Thyroid gland (tissue), 4 donors: ENCODE data around the gene ASIP.

Experiments
- POLR2A ChIP-seq, 2 donors: fragments of 450-650 bp; IDR thresholded peaks; one replicate each; pipeline ENCODE4 v1.6.1; 2017; ENCODE audit warnings: antibody characterized with exemption in 2 of 2, mild to moderate bottlenecking in 2 of 2, moderate library complexity in 1 of 2
- TF ChIP-seq, protein P1 (sequence below), 6 experiments: fragments of 200-600 bp in 3 of 6; fragments of 450-650 bp in 3 of 6; sonication (generic) in 3 of 6; IDR thresholded peaks; one replicate each; pipeline ENCODE4 v1.5.1; 2016 to 2019; ENCODE audit warnings: antibody characterized with exemption in 6 of 6, mild to moderate bottlenecking in 2 of 6, inconsistent platforms in 1 of 6, moderate library complexity in 1 of 6

DNA sequence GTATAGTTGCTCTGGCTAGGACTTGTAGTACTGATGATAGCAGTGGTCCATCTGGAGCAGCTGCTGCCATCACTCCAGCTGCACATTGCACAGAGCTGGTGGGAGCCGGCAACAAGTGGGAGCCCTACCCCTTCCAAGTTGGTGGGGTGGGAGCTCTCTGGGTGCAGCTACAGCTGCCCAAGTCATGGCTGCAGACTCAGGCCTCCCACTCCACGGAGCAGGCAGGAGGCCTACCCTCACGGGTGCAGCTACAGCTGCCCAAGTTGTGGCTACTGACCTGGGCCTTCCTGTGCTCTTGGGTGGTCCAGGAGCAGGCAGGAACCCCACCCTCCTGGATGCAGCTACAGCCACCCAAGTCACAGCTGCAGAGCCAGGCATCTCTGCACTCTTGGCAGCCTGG, 32.1 kb upstream of the ASIP start:
- TF ChIP-seq, protein P1, sequence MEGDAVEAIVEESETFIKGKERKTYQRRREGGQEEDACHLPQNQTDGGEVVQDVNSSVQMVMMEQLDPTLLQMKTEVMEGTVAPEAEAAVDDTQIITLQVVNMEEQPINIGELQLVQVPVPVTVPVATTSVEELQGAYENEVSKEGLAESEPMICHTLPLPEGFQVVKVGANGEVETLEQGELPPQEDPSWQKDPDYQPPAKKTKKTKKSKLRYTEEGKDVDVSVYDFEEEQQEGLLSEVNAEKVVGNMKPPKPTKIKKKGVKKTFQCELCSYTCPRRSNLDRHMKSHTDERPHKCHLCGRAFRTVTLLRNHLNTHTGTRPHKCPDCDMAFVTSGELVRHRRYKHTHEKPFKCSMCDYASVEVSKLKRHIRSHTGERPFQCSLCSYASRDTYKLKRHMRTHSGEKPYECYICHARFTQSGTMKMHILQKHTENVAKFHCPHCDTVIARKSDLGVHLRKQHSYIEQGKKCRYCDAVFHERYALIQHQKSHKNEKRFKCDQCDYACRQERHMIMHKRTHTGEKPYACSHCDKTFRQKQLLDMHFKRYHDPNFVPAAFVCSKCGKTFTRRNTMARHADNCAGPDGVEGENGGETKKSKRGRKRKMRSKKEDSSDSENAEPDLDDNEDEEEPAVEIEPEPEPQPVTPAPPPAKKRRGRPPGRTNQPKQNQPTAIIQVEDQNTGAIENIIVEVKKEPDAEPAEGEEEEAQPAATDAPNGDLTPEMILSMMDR (IDR thresholded peaks at IDR 0.05) = no peak
- no peak for TF ChIP-seq POLR2A (IDR thresholded peaks at IDR 0.05)
